ENCODE measurements around the gene OAS3.

OAS3 gene

GRCh38 chr12:113007166-113007565, 68.9 kb downstream of the OAS3 start:
- no peak for TF ChIP-seq CTCF (IDR thresholded peaks at IDR 0.05; ENCODE audit: low read depth, low read length)
- H3K4me3 ChIP-seq (replicated peaks in 1 of 2; ENCODE audit: low read depth in 2 of 2, low read length in 2 of 2): no peak overlapping the region
- DNase-seq (ENCODE audit: low read depth in 2 of 2): peak; percentile 47 to 68

- TF ChIP-seq CTCF (IDR thresholded peaks at IDR 0.05; ENCODE audit: low read depth, low read length): no peak
- H3K4me3 ChIP-seq (replicated peaks in 1 of 2; ENCODE audit: low read depth in 2 of 2, low read length in 2 of 2): no peak overlapping the region
- no peak for DNase-seq (ENCODE audit: low read depth in 2 of 2)
Measured at GRCh38 chr12:113010701-113011100, 72.4 kb downstream of the OAS3 start.

- DNase-seq (ENCODE audit: low read depth in 2 of 2): no peak
- no peak overlapping the region for H3K4me3 ChIP-seq (replicated peaks in 1 of 2; ENCODE audit: low read depth in 2 of 2, low read length in 2 of 2)
- no peak for TF ChIP-seq CTCF (IDR thresholded peaks at IDR 0.05; ENCODE audit: low read depth, low read length)
Measured at GRCh38 chr12:113014565-113014964, 76.3 kb downstream of the OAS3 start.

GRCh38 chr12:113016796-113017195, 78.5 kb downstream of the OAS3 start:
- no peak for DNase-seq (ENCODE audit: low read depth in 2 of 2)
- no peak overlapping the region for H3K4me3 ChIP-seq (replicated peaks in 1 of 2; ENCODE audit: low read depth in 2 of 2, low read length in 2 of 2)
- TF ChIP-seq CTCF (IDR thresholded peaks at IDR 0.05; ENCODE audit: low read depth, low read length): no peak

GRCh38 chr12:113019025-113019424, 80.8 kb downstream of the OAS3 start:
- no peak overlapping the region for H3K4me3 ChIP-seq (replicated peaks in 1 of 2; ENCODE audit: low read depth in 2 of 2, low read length in 2 of 2)
- TF ChIP-seq CTCF (IDR thresholded peaks at IDR 0.05; ENCODE audit: low read depth, low read length): no peak
- DNase-seq (ENCODE audit: low read depth in 2 of 2): peak; percentile 38 to 56

- H3K4me3 ChIP-seq (replicated peaks in 1 of 2; ENCODE audit: low read depth in 2 of 2, low read length in 2 of 2): no peak overlapping the region
- DNase-seq (ENCODE audit: low read depth in 2 of 2): no peak
- no peak for TF ChIP-seq CTCF (IDR thresholded peaks at IDR 0.05; ENCODE audit: low read depth, low read length)
Measured at GRCh38 chr12:113021500-113021899, 83.2 kb downstream of the OAS3 start.
